K562 (cell line): ENCODE results near the gene RSPH9. TPM values are rescaled to one million over a fixed set of nuclear protein-coding genes. Genes with fewer than 3 reads are reported as not detected.
A peak's percentile ranks its signal among the peaks of the same experiment; 100 is the strongest.

Source experiments
- ARID4B ChIP-seq: sonication (generic); formaldehyde crosslinking; IDR thresholded peaks from 2 replicates; pipeline ENCODE4 v1.8.0; 2022; ENCODE audit warnings: mild to moderate bottlenecking, missing genetic modification reagents
- CHD4 ChIP-seq: fragments of 200-600 bp; sonication (generic); IDR thresholded peaks from 3 replicates; pipeline ENCODE4 v1.6.1; 2012; ENCODE audit warnings: low read depth, mild to moderate bottlenecking, mixed read lengths, low read length, inconsistent platforms; ENCODE audit not compliant: insufficient read depth, insufficient replicate concordance, poor library complexity, severe bottlenecking
- EWSR1 ChIP-seq: fragments of 450-650 bp; IDR thresholded peaks from 2 replicates; pipeline ENCODE4 v1.6.1; 2018; ENCODE audit warnings: borderline replicate concordance, mild to moderate bottlenecking, low read depth, moderate library complexity; ENCODE audit not compliant: partially characterized antibody
- GMEB1 ChIP-seq: fragments of 250-450 bp; sonication (Bioruptor Pico); IDR thresholded peaks from 2 replicates; pipeline ENCODE4 v1.4.0; 2020; ENCODE audit warnings: mild to moderate bottlenecking
- HNRNPK ChIP-seq: fragments of 200-400 bp; formaldehyde crosslinking; IDR thresholded peaks from one replicate; pipeline ENCODE4 v1.6.1; 2018; ENCODE audit warnings: mild to moderate bottlenecking, low read depth, low read length; ENCODE audit not compliant: poor library complexity, severe bottlenecking
- LEF1 ChIP-seq: fragments of 450-650 bp; IDR thresholded peaks from 2 replicates; pipeline ENCODE4 v1.6.1; 2016; ENCODE audit warnings: mild to moderate bottlenecking
- RBM39 ChIP-seq: fragments of 200-400 bp; formaldehyde crosslinking; optimal IDR thresholded peaks from 2 replicates; pipeline ENCODE3; 2018; ENCODE audit warnings: low read depth, low read length
- TRIM24 ChIP-seq, 2 experiments: fragments of 450-650 bp; IDR thresholded peaks; 2 replicates each; pipeline ENCODE4 v1.6.1; 2016
- ZNF407 ChIP-seq: fragments of 450-650 bp; IDR thresholded peaks from 2 replicates; pipeline ENCODE4 v1.6.1; 2016; ENCODE audit warnings: low read depth
- polyA plus RNA-seq, 8 experiments: library from polyadenylated mRNA; depleted of rRNA in 4 of 8; stranded (reverse) in 5 of 8; unstranded in 3 of 8; fragments of >200 nt; fragmentation: Nextera tagmentation in 2 of 8; fragmentation: Illumina TruSeq in 1 of 8; extraction: Ambion mirVana in 2 of 8; extraction: Trizol in 1 of 8; gene quantifications; 2 replicates each; pipeline versions ENCODE4 v1.2.1 to v1.2.3, GENCODE V29; 2011 to 2014; ENCODE audit warnings: inconsistent platforms in 1 of 8, missing spikeins in 1 of 8
- total RNA-seq, 7 experiments: library from RNA; depleted of rRNA in 6 of 7; stranded (reverse); fragments of >200 nt in 6 of 7; fragmentation: Illumina TruSeq in 2 of 7; extraction: Trizol in 2 of 7; gene quantifications; 2 replicates each; pipeline versions ENCODE4 v1.2.1 to v1.2.3, GENCODE V29; 2011 to 2021; ENCODE audit warnings: low replicate concordance in 1 of 7

Gene RSPH9
- total and polyA plus RNA-seq, 9 of the 15 experiments (the other 6 are each of a cell fraction or from before 2014, with no cell fraction given) = 0.05 to 0.60 (median 0.39) TPM; not detected in 6

GRCh38 chr6:43627008-43627825 is 17.6 kb upstream of the RSPH9 start (continued):
- TF ChIP-seq ZNF407 (no peak), TRIM24 (IDR thresholded peaks at IDR 0.05) (peak; percentile 81 to 82; a peak in 3 of 4 replicates), HNRNPK (no peak), CHD4 (no peak), GMEB1 (CRISPR knock-in tag) (peak; percentile 47), ARID4B (no peak), LEF1 (peak; percentile 9; the same call in 1 of the 2 replicates), EWSR1 (no peak), RBM39 (no peak)
